ENCODE data around the gene BTRC.

The BTRC gene

GRCh38 chr10:101353692-101354327 lies at the start of gene BTRC:
TSS of gene BTRC (plus strand) at chr10:101354165. CDS start at chr10:101354181, 16 bp downstream.
- POLR2A ChIA-PET = interaction anchor here (0.7 to 1.6 kb wide), 8 partner anchors 14 to 90 kb away, joined by 3 to 6 read pairs (median 3); no protein-coding TSS in a partner anchor
- peak; percentile 97 for DNase-seq (ENCODE audit: extremely low spot score)
- TF ChIP-seq FOXA1 (IDR thresholded peaks at IDR 0.05) (no peak), ELF4 (IDR thresholded peaks at IDR 0.05) (peak; percentile 75), SUZ12 (IDR thresholded peaks at IDR 0.05) (peak; percentile 97), L3MBTL2 (conservative IDR thresholded peaks at IDR 0.05) (no peak; the same call in 1 of the 2 replicates), LEF1 (IDR thresholded peaks at IDR 0.05; ENCODE audit: borderline replicate concordance) (no peak), HDGF (IDR thresholded peaks at IDR 0.05; ENCODE audit: borderline replicate concordance) (no peak), ZNF384 (IDR thresholded peaks at IDR 0.05) (peak; percentile 98), ARNT (IDR thresholded peaks at IDR 0.05) (no peak)
- CTCF ChIA-PET = interaction anchor here (0.5 to 1.8 kb wide), 3 partner anchors 88 to 113 kb away, joined by 4 to 12 read pairs (median 5); no protein-coding TSS in a partner anchor

- TF ChIP-seq FOXM1 (IDR thresholded peaks at IDR 0.05; ENCODE audit: borderline replicate concordance) (no peak), ARNT (IDR thresholded peaks at IDR 0.05) (no peak), PKNOX1 (IDR thresholded peaks at IDR 0.05) (no peak), NFRKB (IDR thresholded peaks at IDR 0.05) (no peak), ZNF384 (IDR thresholded peaks at IDR 0.05) (no peak), SP1 (IDR thresholded peaks at IDR 0.05) (no peak), HDGF (IDR thresholded peaks at IDR 0.05; ENCODE audit: borderline replicate concordance) (no peak)
- CTCF ChIA-PET = interaction anchor here (2.0 to 2.6 kb wide), 2 partner anchors 90 to 163 kb away, joined by 7 to 12 read pairs; no protein-coding TSS in a partner anchor
Measured at GRCh38 chr10:101304316-101304715, 49.6 kb upstream of the BTRC start.

GRCh38 chr10:101305320-101306241 lies 48.4 kb upstream of the BTRC start:
- ChIA-PET CTCF (interaction anchor here (0.5 to 2.6 kb wide), 4 partner anchors 7 to 162 kb away, joined by 4 to 8 read pairs (median 7); no protein-coding TSS in a partner anchor), POLR2A (no interaction called here)
- no peak for TF ChIP-seq ELF4 (IDR thresholded peaks at IDR 0.05)
- TF ChIP-seq ARNT (IDR thresholded peaks at IDR 0.05) = no peak
- TF ChIP-seq L3MBTL2 (conservative IDR thresholded peaks at IDR 0.05) = no peak
- TF ChIP-seq SP1 (IDR thresholded peaks at IDR 0.05) = no peak
- TF ChIP-seq LEF1 (IDR thresholded peaks at IDR 0.05; ENCODE audit: borderline replicate concordance) = no peak
- no peak for TF ChIP-seq TARDBP (IDR thresholded peaks at IDR 0.05)
- TF ChIP-seq FOXA1 (IDR thresholded peaks at IDR 0.05) = no peak
- DNase-seq (ENCODE audit: extremely low spot score) = no peak

More at GRCh38 chr10:101304316-101304715, 49.6 kb upstream of the BTRC start:
- DNase-seq (ENCODE audit: extremely low spot score) = no peak
- POLR2A ChIA-PET = no interaction called here

GRCh38 chr10:101308051-101308450 lies 45.9 kb upstream of the BTRC start:
- ChIA-PET CTCF (interaction anchor here (1.0 to 1.3 kb wide), 3 partner anchors 10 to 136 kb away, joined by 3 to 4 read pairs (median 3); no protein-coding TSS in a partner anchor), POLR2A (interaction anchor here (0.8 to 1.6 kb wide), 3 partner anchors 15 to 46 kb away, joined by 3 to 5 read pairs (median 3); partner anchors contain the start of gene BTRC)
- TF ChIP-seq FOXA1 (IDR thresholded peaks at IDR 0.05) (no peak), FOXM1 (IDR thresholded peaks at IDR 0.05; ENCODE audit: borderline replicate concordance) (no peak), ARNT (IDR thresholded peaks at IDR 0.05) (no peak), BHLHE40 (IDR thresholded peaks at IDR 0.05; ENCODE audit: borderline replicate concordance) (no peak), NFRKB (IDR thresholded peaks at IDR 0.05) (no peak), L3MBTL2 (conservative IDR thresholded peaks at IDR 0.05) (no peak), FOXK2 (IDR thresholded peaks at IDR 0.05) (no peak), CTBP1 (IDR thresholded peaks at IDR 0.05; ENCODE audit: borderline replicate concordance) (no peak), ELF4 (IDR thresholded peaks at IDR 0.05) (no peak), SUZ12 (IDR thresholded peaks at IDR 0.05) (no peak), LEF1 (IDR thresholded peaks at IDR 0.05; ENCODE audit: borderline replicate concordance) (no peak), SP1 (IDR thresholded peaks at IDR 0.05) (no peak), HDGF (IDR thresholded peaks at IDR 0.05; ENCODE audit: borderline replicate concordance) (no peak), PKNOX1 (IDR thresholded peaks at IDR 0.05) (no peak)
- no peak for DNase-seq (ENCODE audit: extremely low spot score)

- no peak for DNase-seq (ENCODE audit: extremely low spot score)
- CTCF ChIA-PET = no interaction called here
- POLR2A ChIA-PET = no interaction called here
- no peak for TF ChIP-seq FOXK2 (IDR thresholded peaks at IDR 0.05)
- TF ChIP-seq L3MBTL2 (conservative IDR thresholded peaks at IDR 0.05) = no peak
- no peak for TF ChIP-seq LEF1 (IDR thresholded peaks at IDR 0.05; ENCODE audit: borderline replicate concordance)
- TF ChIP-seq NFRKB (IDR thresholded peaks at IDR 0.05) = no peak
- no peak for TF ChIP-seq FOXM1 (IDR thresholded peaks at IDR 0.05; ENCODE audit: borderline replicate concordance)
- no peak for TF ChIP-seq ELF4 (IDR thresholded peaks at IDR 0.05)
Measured at GRCh38 chr10:101310529-101311184, 43.3 kb upstream of the BTRC start.
